Aorta (tissue), 5 donors: ENCODE measurements around the gene PNLDC1. TPM values are rescaled to one million over a fixed set of nuclear protein-coding genes. Genes with fewer than 3 reads are reported as not detected.
A peak's percentile ranks its signal among the peaks of the same experiment; 100 is the strongest.

Source experiments
- ATAC-seq: fragments of 200-7000 bp; cut with Tn5 transposase; one replicate; pipeline ENCODE4 v1.9.1; 2022; ENCODE audit warnings: moderate library complexity; ENCODE audit not compliant: low FRiP score
- DNase-seq, 2 donors: peaks; one replicate each; pipeline ENCODE4 v3.0.0-alpha.2; 2020
- H3K27ac ChIP-seq, 2 donors: one replicate each; pipeline ENCODE4 v1.5.1; 2013; ENCODE audit warnings: low read length in 2 of 2, mild to moderate bottlenecking in 2 of 2, moderate library complexity in 2 of 2, control low read depth in 1 of 2, inconsistent platforms in 1 of 2, low read depth in 1 of 2
- H3K27me3 ChIP-seq, 2 donors: one replicate each; pipeline ENCODE4 v1.6.1; 2013; ENCODE audit warnings: control low read depth in 1 of 2, low read length in 1 of 2, mild to moderate bottlenecking in 1 of 2, moderate library complexity in 1 of 2; ENCODE audit not compliant: insufficient read depth in 2 of 2, control insufficient read depth in 1 of 2
- H3K36me3 ChIP-seq, 2 donors: one replicate each; pipeline ENCODE4 v1.6.1; 2013; ENCODE audit warnings: control low read depth in 1 of 2, low read length in 1 of 2, mild to moderate bottlenecking in 1 of 2; ENCODE audit not compliant: insufficient read depth in 2 of 2, control insufficient read depth in 1 of 2
- H3K4me1 ChIP-seq, 2 donors: one replicate each; pipeline ENCODE4 v1.6.1; 2013; ENCODE audit warnings: low read length in 2 of 2, control low read depth in 1 of 2, mild to moderate bottlenecking in 1 of 2, moderate library complexity in 1 of 2; ENCODE audit not compliant: insufficient read depth in 2 of 2, control insufficient read depth in 1 of 2
- H3K4me3 ChIP-seq, 2 donors: one replicate each; pipeline ENCODE4 v1.5.1; 2013; ENCODE audit warnings: low read length in 2 of 2, control low read depth in 1 of 2, mild to moderate bottlenecking in 1 of 2
- H3K9me3 ChIP-seq: one replicate; pipeline ENCODE4 v1.6.1; 2013; ENCODE audit warnings: mild to moderate bottlenecking, low read length; ENCODE audit not compliant: control insufficient read depth
- WGBS, 2 donors: extraction: QIAGEN DNeasy Blood & Tissue Kit; methylation state at CpG; one replicate each; pipeline ENCODE4 v1.1.7; 2013; 5-methylcytosine and 5-hydroxymethylcytosine counted together
- intact Hi-C, 2 donors: fragments of 100-400 bp; cut with DNase I; formaldehyde crosslinking; loops; one replicate each; pipeline versions ENCODE4 v1.14.2 to v1.15.0; 2022
- polyA plus RNA-seq, 2 donors: library from polyadenylated mRNA; stranded (reverse); fragments of 200-250 nt; gene quantifications; one replicate each; pipeline ENCODE4 v1.2.3, GENCODE V29; 2013
- total RNA-seq, 2 donors: library from RNA; stranded (reverse); fragmentation: NEBNext Ultra II Directional; extraction: Animal tissue kit (Norgen Biotek cat#: 25700); gene quantifications; one replicate each; pipeline ENCODE4 v1.2.1, GENCODE V29; 2021
- donor health status: healthy with polysubstance abuse.
- donor health status: Bipolar disorder and iron deficiency.
- donor health status: DM: no; HTN: no; CAD: no.
- donor health status: DM: no; HTN: no; CAD: no.
- donor health status: DM: yes; HTN: yes; CAD: no.

Gene PNLDC1
- total and polyA plus RNA-seq, 4 donors: 0.26 to 0.46 (median 0.38) TPM; not detected in 1

DNA sequence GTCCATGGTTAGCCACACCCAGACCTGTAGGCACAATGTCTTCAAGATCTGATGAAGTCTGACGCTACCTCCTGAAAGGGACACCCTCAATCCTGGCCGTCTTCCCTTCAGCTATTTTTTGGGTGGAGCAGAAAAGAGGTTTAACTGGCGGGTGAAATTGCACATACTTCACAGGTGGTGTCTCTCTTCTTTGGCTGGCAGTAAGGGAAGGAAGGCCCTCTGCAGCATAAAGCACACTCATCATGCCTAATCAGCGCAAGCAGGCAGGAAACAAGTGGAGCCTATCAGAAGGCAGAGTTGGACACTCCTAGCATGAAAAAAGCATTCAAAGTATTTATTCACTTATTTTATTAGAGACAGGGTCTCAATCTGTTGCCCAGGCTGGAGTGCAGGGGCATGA, 32.9 kb downstream of the PNLDC1 start:
- intact Hi-C loops: loop anchor here in 1 of 2 donors (5.0 kb wide), 1 partner anchor 41 kb away; the partner anchor contains the start of gene MRPL18
- WGBS, 2 donors: 89 to 92% methylated on average over 4 of the region's 4 CpGs
- no peak overlapping the region for H3K4me3 ChIP-seq
- no peaks in the 10 kb centered on the region for H3K9me3 ChIP-seq
- no peaks in the 10 kb centered on the region for H3K36me3 ChIP-seq
- no peaks in the 10 kb centered on the region for H3K27me3 ChIP-seq
- ATAC-seq: no peak
- no peak overlapping the region for H3K27ac ChIP-seq
- no peak for DNase-seq
- peaks cover 0 to 4% of the 10 kb centered on the region in 2 donors for H3K4me1 ChIP-seq

DNA sequence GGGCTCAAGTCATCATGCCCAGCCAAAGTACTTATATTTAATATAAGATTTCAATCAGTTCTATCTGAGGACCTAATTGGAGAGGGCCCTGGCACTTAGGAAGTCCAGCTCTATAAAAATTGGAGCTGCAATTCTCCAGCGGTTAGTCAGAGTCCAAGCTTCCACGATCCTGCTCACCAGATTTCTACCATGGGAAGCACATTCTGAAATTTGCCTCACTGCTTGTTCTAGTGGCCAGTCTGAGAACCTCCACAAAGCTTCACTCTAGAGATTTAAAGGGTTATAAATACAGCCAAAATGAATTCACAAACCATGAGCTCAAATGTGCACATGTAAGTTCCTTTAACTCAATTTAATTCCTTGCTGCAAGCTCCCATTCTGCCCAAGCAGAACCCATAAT, 33.5 kb downstream of the PNLDC1 start:
- Histone ChIP-seq H3K4me1 (peaks cover 0 to 4% of the 10 kb centered on the region in 2 donors), H3K27me3 (no peaks in the 10 kb centered on the region), H3K4me3 (no peak overlapping the region), H3K9me3 (no peaks in the 10 kb centered on the region), H3K27ac (no peak overlapping the region), H3K36me3 (no peaks in the 10 kb centered on the region)
- intact Hi-C loops: loop anchor here in 1 of 2 donors (5.0 kb wide), 1 partner anchor 41 kb away; the partner anchor contains the start of gene MRPL18
- no peak for DNase-seq
- no peak for ATAC-seq
- WGBS, 2 donors: 9 to 25% methylated on average over 2 of the region's 2 CpGs

DNA sequence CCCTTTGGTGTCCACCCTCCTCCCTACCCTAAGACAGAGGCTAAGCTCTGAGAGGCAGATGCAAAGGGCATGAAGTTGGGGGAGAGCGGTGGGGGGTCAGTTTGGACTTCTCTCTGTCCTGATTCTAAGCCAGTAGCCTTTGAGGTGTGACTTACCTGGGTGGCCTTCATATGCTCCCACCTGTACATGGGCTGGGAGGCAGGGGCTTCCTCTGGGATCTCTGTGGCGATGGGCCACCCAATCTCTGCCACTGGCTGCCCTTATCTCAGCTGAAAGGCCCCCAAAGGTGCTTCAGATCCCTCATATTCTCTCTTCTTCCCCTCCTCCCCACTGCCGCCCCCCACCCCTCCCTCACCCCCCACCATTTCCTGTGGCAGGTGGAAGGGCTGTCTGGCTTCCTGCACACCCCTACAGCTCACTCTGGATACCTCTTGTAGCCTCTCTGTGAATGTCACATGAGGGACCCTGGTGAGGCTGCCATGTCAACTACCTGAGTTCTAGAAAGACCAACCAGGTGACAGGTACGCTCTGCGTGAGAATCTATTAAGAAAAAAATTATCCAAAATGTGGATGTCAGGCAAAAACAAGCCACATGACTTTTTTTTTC, 34.0 kb downstream of the PNLDC1 start:
- WGBS, 2 donors: 91 to 94% methylated on average over 5 of the region's 5 CpGs
- DNase-seq (no peak), ATAC-seq (no peak)
- H3K36me3 ChIP-seq: no peaks in the 10 kb centered on the region
- H3K27ac ChIP-seq: no peak overlapping the region
- intact Hi-C loops: loop anchor here in 1 of 2 donors (5.0 kb wide), 1 partner anchor 42 kb away; the partner anchor contains the start of gene MRPL18
- no peak overlapping the region for H3K4me3 ChIP-seq
- no peaks in the 10 kb centered on the region for H3K27me3 ChIP-seq
- peaks cover 0 to 4% of the 10 kb centered on the region in 2 donors for H3K4me1 ChIP-seq
- no peaks in the 10 kb centered on the region for H3K9me3 ChIP-seq

DNA sequence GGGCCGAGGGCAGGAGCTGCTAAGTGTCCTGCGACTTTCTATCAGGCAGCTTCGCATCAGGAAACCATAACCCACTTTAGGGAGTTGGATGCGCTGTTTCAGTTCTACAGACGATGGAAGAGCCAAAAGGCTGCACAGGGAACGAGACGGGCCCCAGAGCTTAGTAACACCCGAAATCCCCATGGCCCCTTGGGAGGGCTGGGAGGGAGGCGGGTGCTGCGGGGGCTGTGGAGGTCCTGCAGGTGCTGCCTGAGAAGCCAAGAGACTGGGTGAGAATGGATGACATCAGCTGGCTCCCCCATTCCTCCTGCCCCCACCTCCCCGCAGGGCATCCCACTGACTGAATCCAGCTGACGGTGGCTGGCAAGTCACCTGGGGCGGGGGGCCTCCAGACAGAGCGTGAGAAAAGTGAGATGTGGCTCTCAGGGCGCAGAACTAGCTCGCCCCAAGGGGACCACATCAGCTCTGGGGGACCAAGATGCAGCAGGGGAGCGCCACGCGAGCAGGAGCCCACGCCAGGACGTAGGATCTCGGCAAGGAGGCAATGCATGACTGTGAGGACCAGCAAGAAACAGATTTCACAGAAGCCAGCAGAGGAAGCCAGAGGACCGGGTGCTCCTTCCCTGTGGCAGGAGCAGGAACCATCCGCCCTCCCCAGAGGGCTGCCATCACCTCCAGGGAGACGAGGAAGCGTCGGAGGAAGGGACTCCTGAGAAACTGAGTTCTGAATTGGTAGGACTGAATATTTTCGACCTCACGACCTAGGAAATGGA, 36.8 kb downstream of the PNLDC1 start:
- H3K27ac ChIP-seq: peak overlapping the region in 1 of 2 donors; percentile 12
- H3K4me1 ChIP-seq: peaks cover 0 to 4% of the 10 kb centered on the region in 2 donors
- intact Hi-C loops: no loop called here
- H3K36me3 ChIP-seq: no peaks in the 10 kb centered on the region
- H3K4me3 ChIP-seq: no peak overlapping the region
- WGBS, 2 donors: 66 to 72% methylated on average over 29 of the region's 29 CpGs
- no peaks in the 10 kb centered on the region for H3K9me3 ChIP-seq
- DNase-seq (no peak), ATAC-seq (peak; percentile 48)
- no peaks in the 10 kb centered on the region for H3K27me3 ChIP-seq

DNA sequence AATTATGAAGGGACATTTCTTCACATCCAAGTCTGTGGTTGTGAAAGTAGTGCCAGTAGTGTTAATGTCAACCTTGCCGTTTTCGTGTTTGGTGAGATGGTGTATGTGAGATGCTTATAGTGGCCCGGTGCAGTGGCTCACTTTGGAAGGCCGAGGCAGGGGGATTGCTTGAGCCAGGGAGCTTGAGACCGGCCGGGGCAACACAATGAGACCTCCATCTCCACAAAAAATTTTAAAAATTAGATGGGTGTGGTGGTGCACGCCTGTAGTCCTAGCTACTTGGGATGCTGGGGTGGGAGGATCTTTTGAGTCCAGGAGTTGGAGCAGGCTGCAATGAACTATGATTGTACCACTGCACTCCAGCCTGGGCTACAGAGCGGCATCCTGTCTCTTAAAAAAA, 37.4 kb downstream of the PNLDC1 start:
- Histone ChIP-seq H3K27me3 (no peaks in the 10 kb centered on the region), H3K36me3 (no peaks in the 10 kb centered on the region), H3K27ac (no peak overlapping the region), H3K4me3 (no peak overlapping the region), H3K9me3 (no peaks in the 10 kb centered on the region), H3K4me1 (peaks cover 0 to 4% of the 10 kb centered on the region in 2 donors)
- 83 to 89% methylated on average over 8 of the region's 8 CpGs for WGBS, 2 donors
- intact Hi-C loops: no loop called here
- DNase-seq (no peak), ATAC-seq (no peak)

DNA sequence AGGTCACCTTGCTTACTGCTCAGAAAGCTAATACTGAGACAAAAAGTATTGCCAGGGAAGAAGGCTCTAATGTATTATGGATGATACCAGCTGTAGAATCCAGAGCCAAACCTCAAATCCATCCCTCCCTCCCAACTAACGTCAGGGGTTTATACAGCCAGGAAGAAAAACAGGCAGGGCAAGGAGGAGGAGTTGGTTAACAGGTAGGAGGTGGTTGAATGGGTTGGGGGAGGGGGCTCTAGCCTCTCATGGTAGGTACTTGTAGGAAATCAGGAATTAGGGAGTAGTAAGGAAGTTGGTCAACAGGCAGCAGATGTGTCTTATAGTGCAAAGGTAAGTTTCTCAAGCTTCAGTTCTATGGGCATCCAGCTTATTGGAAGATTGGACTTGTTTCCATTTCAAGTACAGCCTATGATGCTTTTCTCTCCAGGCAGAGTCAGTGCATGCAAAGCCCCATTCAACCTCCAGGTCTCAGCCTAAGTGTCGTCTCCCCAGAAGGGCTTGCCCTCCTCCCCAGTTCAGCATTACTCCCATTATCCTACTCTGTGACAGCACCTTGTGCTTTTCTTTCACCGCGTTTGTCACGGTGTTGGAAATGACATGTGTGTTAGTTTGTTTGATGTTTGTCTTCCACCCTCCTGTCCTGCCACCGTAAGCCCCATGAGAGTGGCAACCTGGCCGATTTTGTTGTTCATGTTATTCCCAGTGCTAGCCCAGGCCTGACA, 38.1 kb downstream of the PNLDC1 start:
- 83 to 87% methylated on average over 7 of the region's 7 CpGs for WGBS, 2 donors
- intact Hi-C loops: no loop called here
- no peak for DNase-seq
- Histone ChIP-seq H3K27me3 (no peaks in the 10 kb centered on the region), H3K4me1 (peaks cover 0 to 4% of the 10 kb centered on the region in 2 donors), H3K4me3 (no peak overlapping the region), H3K9me3 (no peaks in the 10 kb centered on the region), H3K27ac (no peak overlapping the region), H3K36me3 (no peaks in the 10 kb centered on the region)
- ATAC-seq: no peak

DNA sequence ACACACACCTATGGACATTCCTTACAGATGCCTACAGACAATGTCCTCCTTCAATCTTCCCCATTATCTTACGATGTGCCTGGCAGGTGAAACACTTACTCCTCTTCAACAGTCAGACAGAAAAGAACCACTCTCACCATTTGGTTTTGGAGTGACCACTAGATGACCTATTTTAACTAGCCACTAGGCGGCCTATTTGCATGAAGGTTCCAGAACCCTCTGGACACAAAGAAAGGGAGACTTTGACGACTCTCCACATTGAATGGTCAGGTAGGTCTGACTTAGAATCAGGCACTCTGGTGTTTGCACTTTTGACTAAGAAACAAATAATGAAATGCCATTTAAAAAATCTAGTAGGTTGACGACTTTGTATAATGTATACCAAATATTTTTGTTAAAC, 42.0 kb downstream of the PNLDC1 start:
- ATAC-seq (no peak), DNase-seq (no peak)
- H3K27ac ChIP-seq: no peak overlapping the region
- H3K9me3 ChIP-seq: no peaks in the 10 kb centered on the region
- 88 to 90% methylated on average over 4 of the region's 4 CpGs for WGBS, 2 donors
- H3K4me3 ChIP-seq: no peak overlapping the region
- no peaks in the 10 kb centered on the region for H3K4me1 ChIP-seq
- H3K36me3 ChIP-seq: no peaks in the 10 kb centered on the region
- intact Hi-C loops: no loop called here
- H3K27me3 ChIP-seq: no peaks in the 10 kb centered on the region

DNA sequence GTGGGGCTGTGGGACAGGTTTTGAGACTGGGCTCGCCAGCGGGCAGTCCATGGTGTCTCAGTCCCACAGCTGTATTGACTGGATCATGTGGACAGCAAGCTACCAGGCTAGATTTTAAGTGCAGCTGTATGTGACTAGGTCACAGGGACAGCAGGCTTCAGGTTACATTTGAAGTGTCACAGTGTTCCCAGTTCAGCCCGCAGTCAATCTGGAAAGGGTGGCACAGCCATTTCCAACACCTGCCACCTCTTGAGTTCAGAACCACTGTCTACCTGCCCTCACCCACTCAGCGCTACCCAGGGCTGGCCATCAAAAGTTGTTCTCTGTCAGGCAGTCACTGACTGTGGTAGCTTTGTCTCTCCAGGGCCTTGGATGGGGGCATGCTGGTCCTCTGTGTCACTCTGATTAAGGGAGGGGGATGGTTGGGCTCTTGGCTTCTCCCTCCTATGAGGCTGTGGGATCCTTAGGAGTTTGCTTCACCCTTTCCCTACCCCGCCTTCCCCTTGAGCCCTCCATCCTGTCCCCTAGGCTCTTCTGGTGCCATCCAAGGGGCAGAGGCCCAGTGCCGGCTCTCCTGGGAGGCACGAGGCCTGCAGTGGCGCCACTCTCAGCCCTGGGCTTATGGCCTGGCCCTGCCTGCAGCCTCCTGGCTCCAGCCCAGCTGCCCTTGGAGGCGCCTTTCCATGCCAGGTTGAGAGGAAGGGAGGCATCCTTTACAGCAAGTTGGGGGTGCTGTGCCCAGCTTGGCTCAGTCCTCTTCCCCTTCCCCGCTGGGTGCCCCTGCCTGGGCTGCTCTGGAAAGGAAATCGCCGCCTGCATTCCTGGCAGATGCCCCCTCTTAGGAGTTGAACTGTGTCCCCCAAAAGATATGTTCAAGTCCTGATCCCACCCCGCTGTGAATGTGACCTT, 44.9 kb downstream of the PNLDC1 start:
- no peaks in the 10 kb centered on the region for H3K36me3 ChIP-seq
- H3K27me3 ChIP-seq: no peaks in the 10 kb centered on the region
- no peaks in the 10 kb centered on the region for H3K4me1 ChIP-seq
- H3K4me3 ChIP-seq: no peak overlapping the region
- 83 to 89% methylated on average over 13 of the region's 13 CpGs for WGBS, 2 donors
- H3K27ac ChIP-seq: no peak overlapping the region
- DNase-seq (no peak), ATAC-seq (no peak)
- no peaks in the 10 kb centered on the region for H3K9me3 ChIP-seq
- intact Hi-C loops: no loop called here
